Astrocyte (in vitro differentiated cells and primary cell): ENCODE measurements around the gene PARD3B.

ENCODE experiments used
- EZH2 ChIP-seq: IDR thresholded peaks from 2 replicates; pipeline ENCODE4 v1.6.1; 2012; ENCODE audit warnings: mild to moderate bottlenecking, low read length, inconsistent platforms; ENCODE audit not compliant: insufficient read depth
- TF ChIP-seq, protein P1 (sequence below): IDR thresholded peaks from 2 replicates; pipeline ENCODE4 v1.5.1; 2011; ENCODE audit warnings: low read depth, mild to moderate bottlenecking, inconsistent platforms, low read length, moderate library complexity; ENCODE audit not compliant: insufficient read depth

DNA sequence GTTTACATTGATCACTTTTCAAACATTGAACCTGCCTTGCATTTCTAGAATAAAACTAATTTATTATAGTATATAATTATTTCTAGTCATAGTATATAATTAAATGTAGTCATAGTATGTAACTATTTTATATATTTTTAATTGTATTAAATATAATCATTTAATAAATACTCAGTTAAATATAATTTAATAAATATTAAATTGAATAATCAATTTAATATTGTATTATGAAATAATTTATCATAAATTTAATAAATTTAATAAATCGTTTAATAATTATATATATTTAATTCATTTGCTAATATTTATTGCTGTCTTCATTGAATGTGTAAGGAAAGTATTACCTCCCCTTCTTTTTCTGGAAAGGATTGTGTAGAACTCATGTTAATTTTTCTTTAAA, 911.4 kb downstream of the PARD3B start:
- TF ChIP-seq, protein P1, sequence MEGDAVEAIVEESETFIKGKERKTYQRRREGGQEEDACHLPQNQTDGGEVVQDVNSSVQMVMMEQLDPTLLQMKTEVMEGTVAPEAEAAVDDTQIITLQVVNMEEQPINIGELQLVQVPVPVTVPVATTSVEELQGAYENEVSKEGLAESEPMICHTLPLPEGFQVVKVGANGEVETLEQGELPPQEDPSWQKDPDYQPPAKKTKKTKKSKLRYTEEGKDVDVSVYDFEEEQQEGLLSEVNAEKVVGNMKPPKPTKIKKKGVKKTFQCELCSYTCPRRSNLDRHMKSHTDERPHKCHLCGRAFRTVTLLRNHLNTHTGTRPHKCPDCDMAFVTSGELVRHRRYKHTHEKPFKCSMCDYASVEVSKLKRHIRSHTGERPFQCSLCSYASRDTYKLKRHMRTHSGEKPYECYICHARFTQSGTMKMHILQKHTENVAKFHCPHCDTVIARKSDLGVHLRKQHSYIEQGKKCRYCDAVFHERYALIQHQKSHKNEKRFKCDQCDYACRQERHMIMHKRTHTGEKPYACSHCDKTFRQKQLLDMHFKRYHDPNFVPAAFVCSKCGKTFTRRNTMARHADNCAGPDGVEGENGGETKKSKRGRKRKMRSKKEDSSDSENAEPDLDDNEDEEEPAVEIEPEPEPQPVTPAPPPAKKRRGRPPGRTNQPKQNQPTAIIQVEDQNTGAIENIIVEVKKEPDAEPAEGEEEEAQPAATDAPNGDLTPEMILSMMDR: no peak
- no peak for TF ChIP-seq EZH2
